RPMI7951 (cell line): ENCODE data around the gene LONRF3. TPM values are rescaled to one million over a fixed set of nuclear protein-coding genes. Genes with fewer than 3 reads are reported as not detected.
A peak's percentile ranks its signal among the peaks of the same experiment; 100 is the strongest.

Source experiments
- DNase-seq: peaks from one replicate; pipeline ENCODE4 v3.0.0-alpha.2; 2012; ENCODE audit warnings: low read depth
- total RNA-seq: library from RNA; depleted of rRNA; stranded (reverse); fragments of >200 nt; shearing (Covaris generic); gene quantifications from 2 replicates; pipeline ENCODE4 v1.2.3, GENCODE V29; 2014; rRNA removed

The LONRF3 gene
- total RNA-seq, 1 experiment from 2014 or later: 1.4 TPM

- DNase-seq: no peak
Measured at GRCh38 chrX:119036107-119037029, 62.0 kb downstream of the LONRF3 start.

- peak; percentile 51 for DNase-seq
Measured at GRCh38 chrX:119040432-119040831, 66.0 kb downstream of the LONRF3 start.

GRCh38 chrX:119041175-119041574, 66.8 kb downstream of the LONRF3 start:
- peak; percentile 87 for DNase-seq

- no peak for DNase-seq
Measured at GRCh38 chrX:119042040-119042439, 67.6 kb downstream of the LONRF3 start.

- no peak for DNase-seq
Measured at GRCh38 chrX:119042996-119043395, 68.6 kb downstream of the LONRF3 start.

DNA sequence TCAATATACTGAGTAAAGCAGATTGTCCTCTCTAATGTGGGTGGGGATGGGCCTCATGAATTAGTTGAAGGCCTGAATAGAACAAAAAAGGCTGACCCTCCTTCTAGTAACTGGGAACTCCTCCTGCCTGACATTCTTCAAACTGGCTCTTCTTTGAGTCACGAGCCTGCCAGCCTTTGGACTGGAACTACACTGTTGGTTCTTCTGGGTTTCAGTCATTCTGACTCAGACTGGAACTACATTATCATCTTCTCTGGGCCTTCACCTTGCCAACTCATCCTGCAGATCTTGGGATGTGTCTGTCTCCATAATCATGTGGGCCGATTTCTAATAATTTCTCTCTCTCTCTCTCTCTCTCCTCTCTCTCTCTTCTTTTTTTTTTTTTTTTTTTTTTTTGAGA, 71.5 kb downstream of the LONRF3 start:
- no peak for DNase-seq

DNA sequence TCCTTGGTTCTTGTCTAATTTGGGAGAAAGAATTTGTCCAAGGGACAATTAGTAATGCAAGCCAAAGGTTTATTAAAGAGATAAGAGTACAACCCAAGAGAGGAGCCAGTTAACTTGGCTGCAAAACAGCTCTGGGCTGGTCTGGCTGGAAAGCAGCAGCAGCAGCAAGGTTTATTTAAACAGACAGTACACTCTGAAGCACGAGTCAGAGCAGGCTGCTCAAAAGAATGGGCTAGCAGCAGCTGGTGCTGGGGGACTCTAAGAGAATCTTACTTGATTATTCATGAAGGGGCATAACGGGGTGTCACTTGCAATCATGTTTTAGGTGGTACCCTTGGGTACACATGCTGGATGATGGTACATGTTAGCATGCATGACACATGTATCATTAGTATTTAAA, 81.3 kb downstream of the LONRF3 start:
- no peak for DNase-seq

DNA sequence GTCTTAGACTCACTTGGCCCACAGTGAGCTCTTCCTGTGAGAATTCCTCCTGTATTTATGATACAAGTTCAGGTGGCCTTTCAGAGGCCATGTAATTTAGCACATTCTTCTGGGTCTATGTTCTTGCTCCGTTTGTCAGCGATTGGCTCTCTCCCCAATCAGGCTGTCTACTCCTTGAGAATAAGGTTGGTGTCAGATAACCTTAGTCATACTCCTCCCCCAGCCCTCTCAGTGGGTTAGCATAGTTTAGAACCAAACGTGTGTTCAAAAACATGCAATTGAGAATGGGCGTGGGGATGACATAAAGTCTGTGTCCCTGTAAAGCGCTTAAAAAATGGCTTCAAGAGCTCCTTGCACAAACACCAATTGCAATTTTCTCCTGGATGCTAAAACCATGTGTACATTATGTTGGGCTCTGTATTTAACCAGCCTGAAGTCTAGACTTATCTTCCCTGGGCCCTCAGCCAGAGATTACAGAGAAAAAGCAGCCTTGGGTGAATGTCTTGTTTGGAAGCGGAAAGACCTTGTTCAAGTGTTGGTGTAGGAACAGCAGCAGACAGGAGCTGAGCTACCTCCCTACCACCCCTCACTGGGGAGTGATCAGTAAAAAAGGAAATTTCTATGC, 88.4 kb downstream of the LONRF3 start:
- DNase-seq: peak; percentile 4

DNA sequence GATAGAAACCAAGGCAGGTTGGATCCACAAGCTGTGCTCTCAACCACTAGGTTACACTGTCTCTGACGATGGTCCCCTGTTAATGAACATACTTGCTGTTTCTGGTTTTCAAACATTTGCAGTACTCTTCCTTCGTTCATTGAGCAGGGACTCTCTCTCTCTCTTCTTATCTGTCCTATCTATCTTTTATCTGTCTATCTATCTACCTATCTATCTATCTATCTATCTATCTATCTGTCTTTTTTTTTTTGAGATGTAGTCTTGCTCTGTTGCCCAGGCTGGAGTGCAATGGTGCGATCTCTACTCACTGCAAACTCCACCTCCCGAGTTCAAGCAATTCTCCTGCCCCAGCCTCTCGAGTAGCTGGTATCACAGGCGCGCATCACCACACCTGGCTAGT, 89.0 kb downstream of the LONRF3 start:
- no peak for DNase-seq

DNA sequence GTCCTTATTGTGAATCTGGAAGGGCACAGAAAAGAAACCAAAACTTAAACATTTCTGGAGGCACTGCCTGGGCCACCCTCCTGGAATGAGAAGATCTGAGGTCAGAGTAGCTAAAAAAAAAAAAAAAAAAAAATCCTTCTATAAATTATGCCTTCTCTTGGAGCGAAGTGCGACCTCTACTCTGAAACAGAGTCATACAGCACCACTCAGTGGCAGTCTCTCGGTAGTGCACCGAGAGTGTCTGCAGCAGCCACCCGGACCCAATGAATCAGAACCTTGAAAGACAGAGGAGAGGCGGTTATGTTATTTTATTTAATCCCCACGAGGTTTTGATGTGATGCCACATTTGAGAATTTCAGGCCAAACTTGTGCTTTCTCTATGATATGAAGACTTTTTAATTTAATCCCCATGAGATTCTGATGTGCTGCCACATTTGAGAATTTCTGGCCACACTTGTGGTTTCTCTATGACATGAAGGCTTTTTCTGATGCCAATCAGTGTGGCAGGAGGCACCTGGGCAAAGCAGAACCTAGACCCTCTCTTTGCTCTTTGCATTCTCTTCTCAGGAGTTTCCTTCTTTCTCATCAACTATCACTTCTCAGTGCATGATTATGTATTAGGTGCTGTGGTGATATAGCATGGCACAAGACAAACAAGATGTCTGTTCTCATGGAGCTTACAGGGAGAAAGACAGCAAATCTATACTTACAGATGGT, 92.8 kb downstream of the LONRF3 start:
- DNase-seq: peak; percentile 50

Other genes starting within 250 kb of the LONRF3 start
- gene IL13RA1, start 247.0 kb upstream of the LONRF3 start, total RNA-seq: 29.4 and 32.2 TPM in 2 replicates
- gene ZCCHC12, start 150.8 kb upstream of the LONRF3 start, total RNA-seq: not detected in 2 replicates
- not detected in 2 replicates for gene CT47C1, start 98.4 kb downstream of the LONRF3 start, total RNA-seq
- not detected in 2 replicates for gene KIAA1210, start 153.2 kb downstream of the LONRF3 start, total RNA-seq